GM18505 (cell line): ENCODE data around the gene NSMCE1.
A peak's percentile ranks its signal among the peaks of the same experiment; 100 is the strongest.
"Not testable (repeated sequence)": the region's sequence is repeated elsewhere in the genome, so short reads cannot be mapped to it uniquely, and the experiment has no call there.

ENCODE experiments used
- ATAC-seq: cut with Tn5 transposase; IDR thresholded peaks from one replicate; pipeline ENCODE4 v1.9.1; 2021; ENCODE audit not compliant: unreplicated experiment
- POLR2A ChIP-seq: IDR thresholded peaks from 4 replicates; pipeline ENCODE4 v1.6.1; 2011; ENCODE audit warnings: borderline replicate concordance; ENCODE audit not compliant: insufficient read depth, insufficient read length; ENCODE audit errors: extremely low read depth

NSMCE1 gene

GRCh38 chr16:27272076-27272475 is 3.5 kb upstream of the NSMCE1 start:
- TF ChIP-seq POLR2A = no peak
- ATAC-seq = no peak

DNA sequence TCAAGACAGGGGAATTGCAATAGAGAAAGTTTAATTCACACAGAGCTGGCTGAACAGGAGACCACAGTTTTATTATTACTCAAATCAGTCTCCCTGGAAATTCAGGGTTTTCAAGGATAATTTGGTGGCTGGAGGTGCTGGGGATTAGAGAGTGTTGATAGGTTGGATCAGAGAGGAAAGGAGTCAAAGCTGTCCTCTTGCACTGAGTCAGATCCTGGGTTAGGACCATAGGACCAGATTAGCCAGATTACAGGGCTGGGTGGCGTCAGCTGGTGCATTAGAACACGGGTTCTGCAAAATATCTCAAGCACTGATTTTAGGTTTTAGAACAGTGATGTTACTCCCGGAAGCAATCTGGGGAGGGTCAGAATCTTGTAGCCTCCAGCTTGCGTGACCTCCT is 1.8 kb upstream of the NSMCE1 start:
- no peak for ATAC-seq
- no peak for TF ChIP-seq POLR2A

DNA sequence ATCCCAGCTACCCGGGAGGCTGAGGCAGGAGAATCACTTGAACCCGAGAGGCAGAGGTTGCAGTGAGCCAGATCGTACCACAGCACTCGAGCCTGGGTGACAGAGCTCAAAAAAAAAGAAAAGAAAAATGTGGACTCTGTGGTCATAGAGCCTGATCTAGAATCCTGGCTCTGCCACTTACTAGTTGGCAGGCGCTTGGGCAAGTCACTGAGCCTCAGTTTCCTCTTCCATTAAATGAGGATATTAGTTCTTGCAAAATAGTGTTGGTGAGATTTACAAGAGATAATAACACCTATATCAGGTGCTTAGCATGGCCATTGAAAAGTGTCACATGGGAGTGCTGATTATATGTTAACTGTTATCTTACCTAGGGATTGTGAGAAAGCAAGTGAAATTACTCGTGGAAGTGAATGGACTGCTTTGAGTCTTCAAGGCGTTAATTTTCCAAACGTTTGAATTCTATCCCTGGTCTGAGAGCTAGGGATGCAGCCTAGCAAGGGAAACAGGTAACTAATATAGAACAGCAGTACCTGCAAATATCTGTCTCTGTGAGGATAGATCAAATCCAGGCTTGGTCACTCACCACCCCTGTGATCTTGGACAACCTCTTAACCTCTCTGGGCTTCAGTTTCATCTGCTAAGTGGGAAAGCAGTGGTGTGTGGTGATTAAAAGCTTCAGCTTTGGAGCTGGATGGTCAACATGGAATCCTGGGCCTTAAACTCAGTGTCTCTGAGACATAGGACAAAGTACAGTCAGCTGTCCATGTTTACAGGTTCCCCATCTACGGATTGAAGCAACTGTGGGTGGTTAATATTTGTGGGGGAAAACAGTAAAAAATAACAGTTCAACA is 953 bp upstream of the NSMCE1 start:
- ATAC-seq = no peak
- no peak for TF ChIP-seq POLR2A

DNA sequence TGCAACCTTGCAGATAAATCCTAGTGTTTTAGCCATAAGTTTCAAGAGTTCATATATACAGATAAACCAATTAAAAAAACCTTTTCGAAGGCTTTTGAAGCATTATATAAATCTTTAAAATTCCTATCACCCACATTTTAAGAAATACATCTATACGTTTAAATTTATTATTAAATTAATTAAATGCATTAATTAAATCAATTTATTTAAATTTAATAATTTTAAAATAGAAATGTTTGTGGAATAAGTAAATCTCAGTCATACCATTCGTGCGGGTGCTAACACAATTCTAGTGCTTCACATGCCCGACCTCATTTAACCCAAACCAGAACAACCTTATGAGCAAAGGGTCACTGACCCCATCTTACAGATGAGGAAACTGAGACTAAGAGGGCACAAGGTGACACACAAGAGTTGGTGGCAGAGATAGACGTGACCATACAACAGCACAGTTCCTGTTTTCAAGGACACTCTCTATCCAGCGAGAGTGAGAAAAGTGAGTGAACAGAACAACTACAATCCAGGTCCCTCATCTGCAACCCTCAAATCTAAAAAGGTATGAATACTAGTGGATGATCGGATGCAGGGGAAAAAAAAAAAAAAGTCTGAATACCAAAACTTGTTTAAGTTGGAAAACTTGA is 1.4 kb downstream of the NSMCE1 start:
- no peak for ATAC-seq
- TF ChIP-seq POLR2A = no peak

- ATAC-seq = no peak
- no peak for TF ChIP-seq POLR2A
These were observed 2.6 kb downstream of the NSMCE1 start for GRCh38 chr16:27265982-27266381.

GRCh38 chr16:27264151-27264550 is 4.4 kb downstream of the NSMCE1 start:
- no peak for ATAC-seq
- TF ChIP-seq POLR2A = no peak

DNA sequence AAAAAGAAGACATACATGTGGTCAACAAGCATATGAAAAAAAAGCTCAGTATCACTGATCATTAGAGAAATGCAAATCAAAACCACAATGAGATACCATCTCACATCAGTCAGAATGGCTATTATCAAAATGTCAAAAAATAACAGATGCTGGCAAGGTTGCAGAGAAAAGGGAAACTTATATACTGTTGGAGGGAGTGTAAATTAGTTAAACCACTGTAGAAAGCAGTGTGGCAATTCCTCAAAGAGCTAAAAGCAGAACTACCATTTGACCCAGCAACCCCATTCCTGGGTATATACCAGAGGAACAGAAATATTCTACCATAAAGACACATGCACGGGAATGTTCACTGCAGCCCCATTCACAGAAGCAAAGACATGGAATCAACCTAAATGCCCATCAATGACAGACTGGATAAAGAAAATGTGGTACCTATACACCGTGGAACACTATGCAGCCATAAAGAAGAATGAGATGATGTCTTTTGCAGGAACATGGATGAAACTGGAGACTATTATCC is 5.6 kb downstream of the NSMCE1 start:
- not testable (repeated sequence) for ATAC-seq

DNA sequence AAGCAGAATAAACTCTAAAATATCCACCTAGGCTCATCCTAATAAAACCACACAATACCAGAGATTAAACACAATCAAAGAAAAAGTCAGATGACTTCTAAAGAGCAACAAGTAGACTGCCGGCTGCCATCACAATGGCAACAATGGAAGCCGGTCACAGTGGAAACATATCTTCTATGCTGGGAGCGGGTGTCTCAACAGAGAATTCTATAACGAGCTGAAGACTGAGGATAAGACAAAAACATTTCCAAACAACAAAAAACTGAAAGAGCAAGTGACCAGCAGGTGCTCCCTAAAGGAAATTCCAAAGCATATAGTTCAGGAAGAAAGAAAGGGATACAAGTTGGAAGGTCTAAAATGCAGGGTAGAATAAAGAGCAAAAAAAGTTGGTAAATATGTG is 8.9 kb downstream of the NSMCE1 start:
- TF ChIP-seq POLR2A = no peak
- ATAC-seq = no peak

DNA sequence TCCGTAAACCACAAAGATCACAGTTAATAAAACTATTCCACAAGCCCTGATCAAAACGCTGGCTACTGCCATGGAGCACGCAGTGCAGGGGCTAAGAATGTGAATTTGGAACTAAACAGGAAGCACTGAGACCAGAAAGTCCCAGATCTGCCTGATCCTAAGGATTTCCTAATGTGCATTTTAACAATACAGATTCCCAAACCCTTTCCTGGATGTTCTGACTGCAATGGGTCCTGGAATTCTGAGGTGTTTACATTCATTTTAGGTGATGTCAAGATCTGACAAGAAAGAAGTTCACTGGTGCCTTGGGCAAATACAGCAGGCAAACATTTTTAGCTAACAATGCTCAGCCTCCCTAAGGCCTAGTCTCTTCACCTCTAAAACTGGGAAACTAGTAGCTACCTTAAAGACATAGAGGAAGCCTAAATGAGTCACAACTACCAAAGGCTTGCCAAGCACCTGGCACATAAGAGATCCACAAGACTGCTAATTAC is 10.3 kb downstream of the NSMCE1 start:
- no peak for ATAC-seq
- no peak for TF ChIP-seq POLR2A

- ATAC-seq = no peak
These were observed 11.3 kb downstream of the NSMCE1 start for GRCh38 chr16:27257271-27257670.

GRCh38 chr16:27256861-27257260 is 11.7 kb downstream of the NSMCE1 start:
- TF ChIP-seq POLR2A = no peak
- no peak for ATAC-seq

More at GRCh38 chr16:27257271-27257670, 11.3 kb downstream of the NSMCE1 start:
- no peak for TF ChIP-seq POLR2A

- ATAC-seq = peak; percentile 69
- no peak for TF ChIP-seq POLR2A
These were observed 14.2 kb downstream of the NSMCE1 start for GRCh38 chr16:27254262-27254811.

GRCh38 chr16:27253526-27253930 is 15.0 kb downstream of the NSMCE1 start:
- TF ChIP-seq POLR2A = no peak

GRCh38 chr16:27252206-27252585 is 16.4 kb downstream of the NSMCE1 start:
- no peak for TF ChIP-seq POLR2A
- no peak for ATAC-seq

More at GRCh38 chr16:27253526-27253930, 15.0 kb downstream of the NSMCE1 start:
- ATAC-seq = no peak
